Muscle layer of colon (tissue), 2 donors: Measurements from ENCODE around the gene WDR6.

Source experiments
- H3K27ac ChIP-seq: one replicate; pipeline ENCODE4 v1.7.0; 2013; ENCODE audit warnings: low read depth, mild to moderate bottlenecking, low read length, moderate library complexity
- H3K27me3 ChIP-seq, 2 donors: one replicate each; pipeline ENCODE4 v1.7.0; 2013; ENCODE audit warnings: low read length in 2 of 2, mild to moderate bottlenecking in 2 of 2; ENCODE audit not compliant: insufficient read depth in 2 of 2, control insufficient read depth in 1 of 2
- H3K36me3 ChIP-seq: one replicate; pipeline ENCODE4 v1.7.0; 2013; ENCODE audit warnings: mild to moderate bottlenecking, low read length; ENCODE audit not compliant: insufficient read depth
- H3K4me1 ChIP-seq: one replicate; pipeline ENCODE4 v1.7.0; 2013; ENCODE audit warnings: mild to moderate bottlenecking, low read length; ENCODE audit not compliant: insufficient read depth
- H3K4me3 ChIP-seq, 2 donors: one replicate each; pipeline ENCODE4 v1.7.0; 2013; ENCODE audit warnings: low read length in 2 of 2, low read depth in 1 of 2, mild to moderate bottlenecking in 1 of 2, moderate library complexity in 1 of 2
- H3K9ac ChIP-seq: one replicate; pipeline ENCODE4 v1.7.0; 2013; ENCODE audit warnings: low read length
- H3K9me3 ChIP-seq: one replicate; pipeline ENCODE4 v1.7.0; 2013; ENCODE audit warnings: mild to moderate bottlenecking, low read length
- donor health status: abdominal sarcoma.
- donor health status: Adenocarcinoma of cecum.

The WDR6 gene

DNA sequence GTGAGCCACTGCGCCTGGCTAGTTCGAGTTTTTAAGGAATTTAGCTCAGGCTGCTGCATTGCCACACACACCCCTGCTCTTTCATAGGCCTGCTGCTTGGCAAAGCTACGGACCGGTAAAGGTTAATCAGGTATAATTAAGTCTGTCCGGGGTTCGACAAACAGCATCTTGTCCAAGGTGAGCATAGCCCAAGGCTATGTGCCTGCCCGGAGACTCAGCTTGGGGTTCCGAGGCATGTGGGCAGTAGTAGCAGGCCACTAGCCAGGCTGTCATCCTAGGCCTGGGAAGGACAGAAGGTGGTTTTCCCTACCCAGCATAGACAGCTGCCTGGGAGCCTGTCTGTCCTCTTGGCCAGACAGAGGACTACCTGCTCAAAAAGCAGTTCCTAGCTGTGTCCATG is 10.6 kb upstream of the WDR6 start:
- Histone ChIP-seq H3K4me3 (no peak overlapping the region), H3K36me3 (no peaks in the 10 kb centered on the region), H3K27me3 (no peaks in the 10 kb centered on the region), H3K9ac (no peak overlapping the region), H3K9me3 (no peaks in the 10 kb centered on the region), H3K27ac (no peak overlapping the region), H3K4me1 (peaks cover 2% of the 10 kb centered on the region)

DNA sequence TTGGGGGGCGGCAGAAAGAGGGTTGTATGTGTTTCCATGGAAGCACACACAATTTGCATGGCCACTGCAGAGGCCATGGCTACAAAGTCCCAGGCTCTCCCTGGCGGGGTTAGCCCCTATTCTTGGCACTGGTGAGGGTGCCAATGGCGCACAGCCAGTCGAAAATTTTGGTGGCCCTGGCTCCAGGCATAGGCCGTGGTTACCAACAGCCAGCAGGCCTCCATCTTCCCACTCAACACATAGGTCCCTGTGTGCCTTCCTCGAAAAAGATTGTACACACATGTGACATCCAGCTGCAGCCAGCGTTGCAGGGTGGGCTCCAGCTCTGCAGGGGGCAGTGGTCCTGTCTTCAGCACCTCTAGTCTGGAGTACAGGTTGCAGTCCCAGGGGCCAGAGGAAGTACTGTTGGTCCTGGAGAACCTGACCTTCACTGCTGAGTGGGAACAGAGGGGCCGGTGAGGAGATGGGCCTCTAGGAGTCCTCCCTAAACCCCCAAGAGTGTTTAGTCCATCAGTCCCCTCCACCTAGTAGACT is 10.0 kb upstream of the WDR6 start:
- Histone ChIP-seq H3K4me1 (no peaks in the 10 kb centered on the region), H3K27ac (no peak overlapping the region), H3K9me3 (no peaks in the 10 kb centered on the region), H3K27me3 (no peaks in the 10 kb centered on the region), H3K9ac (no peak overlapping the region), H3K36me3 (no peaks in the 10 kb centered on the region), H3K4me3 (no peak overlapping the region)

DNA sequence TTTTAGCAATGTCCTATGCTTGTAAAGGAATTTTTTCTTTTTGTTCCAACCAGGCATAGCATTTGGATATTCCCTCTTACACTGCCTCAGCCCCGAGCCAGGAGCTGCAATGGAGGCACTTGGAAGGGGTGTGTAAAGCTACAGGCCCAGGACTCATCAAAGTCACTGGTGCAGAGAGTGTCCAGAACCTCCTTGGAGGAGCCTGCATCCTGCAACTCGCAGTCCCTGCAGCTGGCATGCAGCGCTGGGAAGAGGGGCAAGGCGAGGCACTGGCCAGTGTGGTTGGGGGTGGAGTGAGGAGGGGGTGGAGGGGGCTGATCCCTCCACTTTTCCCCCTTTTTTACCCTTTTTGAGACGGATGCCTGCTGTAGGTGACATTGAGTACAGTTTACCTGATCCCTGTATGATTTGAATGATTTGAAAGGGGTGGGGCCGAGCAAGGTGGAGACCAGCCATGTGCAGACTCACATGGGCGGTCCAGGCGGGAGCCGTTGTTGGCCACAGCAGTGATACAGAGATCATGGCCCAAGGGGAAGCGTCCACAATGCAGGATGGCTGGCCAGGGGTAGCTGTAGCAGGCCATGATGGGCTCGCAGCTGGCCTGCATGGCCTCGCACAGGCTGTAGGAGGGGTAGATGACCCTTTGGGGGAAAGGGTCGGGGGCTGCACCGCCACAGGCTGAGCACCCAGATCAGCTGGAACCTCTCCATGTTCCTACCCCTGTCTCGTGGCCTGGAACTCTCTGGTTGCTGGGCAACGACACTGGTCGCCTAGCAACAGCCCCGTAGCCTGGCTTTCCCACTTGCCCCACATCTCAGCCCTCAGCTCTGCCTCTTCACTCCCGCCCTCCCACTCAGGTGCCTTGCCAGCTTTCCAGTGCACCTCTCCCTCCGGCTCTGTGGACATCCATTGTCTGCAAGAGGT is 9.2 kb upstream of the WDR6 start:
- H3K27me3 ChIP-seq = no peaks in the 10 kb centered on the region
- no peak overlapping the region for H3K4me3 ChIP-seq
- no peaks in the 10 kb centered on the region for H3K4me1 ChIP-seq
- no peak overlapping the region for H3K9ac ChIP-seq
- no peak overlapping the region for H3K27ac ChIP-seq
- no peaks in the 10 kb centered on the region for H3K36me3 ChIP-seq
- H3K9me3 ChIP-seq = no peaks in the 10 kb centered on the region

DNA sequence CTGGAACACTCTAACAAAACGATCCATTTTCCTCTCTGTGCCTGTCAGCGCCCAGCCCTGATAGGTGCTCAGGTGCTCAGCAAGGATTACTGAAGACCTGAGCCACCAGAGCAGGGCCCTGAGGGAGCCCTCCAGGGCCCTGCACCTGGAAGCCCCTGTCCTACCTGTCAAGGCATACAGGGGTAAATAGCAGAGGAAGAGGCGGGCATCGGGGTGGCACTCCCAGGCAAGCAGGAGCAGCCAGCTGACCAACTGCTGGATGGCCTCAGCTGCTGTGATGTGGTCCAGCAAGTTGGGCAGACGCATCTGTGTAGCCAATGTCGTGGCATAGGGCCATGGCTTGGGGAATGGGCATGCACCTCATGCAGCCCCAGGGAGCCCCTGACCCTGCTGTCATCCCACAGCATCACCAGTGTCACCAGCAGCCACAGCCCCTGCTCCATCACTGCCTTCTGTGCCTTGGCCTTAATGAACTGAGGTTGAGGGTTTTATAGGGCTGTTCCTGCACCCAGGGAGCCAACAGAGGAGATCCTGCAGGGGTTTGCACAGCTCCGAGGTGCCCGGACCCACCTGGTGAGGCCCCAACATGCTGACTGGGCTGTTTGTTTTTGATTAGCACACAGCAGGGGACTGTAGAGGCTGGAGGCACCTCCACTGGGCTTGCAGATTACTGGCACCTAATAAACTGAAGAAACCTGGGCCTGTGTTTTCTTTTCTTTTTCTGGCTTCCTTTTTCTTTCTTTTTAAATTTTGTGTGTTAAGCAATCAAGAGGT is 7.9 kb upstream of the WDR6 start:
- H3K9ac ChIP-seq = no peak overlapping the region
- H3K4me1 ChIP-seq = no peaks in the 10 kb centered on the region
- no peaks in the 10 kb centered on the region for H3K9me3 ChIP-seq
- no peaks in the 10 kb centered on the region for H3K36me3 ChIP-seq
- no peak overlapping the region for H3K4me3 ChIP-seq
- no peaks in the 10 kb centered on the region for H3K27me3 ChIP-seq
- H3K27ac ChIP-seq = no peak overlapping the region

DNA sequence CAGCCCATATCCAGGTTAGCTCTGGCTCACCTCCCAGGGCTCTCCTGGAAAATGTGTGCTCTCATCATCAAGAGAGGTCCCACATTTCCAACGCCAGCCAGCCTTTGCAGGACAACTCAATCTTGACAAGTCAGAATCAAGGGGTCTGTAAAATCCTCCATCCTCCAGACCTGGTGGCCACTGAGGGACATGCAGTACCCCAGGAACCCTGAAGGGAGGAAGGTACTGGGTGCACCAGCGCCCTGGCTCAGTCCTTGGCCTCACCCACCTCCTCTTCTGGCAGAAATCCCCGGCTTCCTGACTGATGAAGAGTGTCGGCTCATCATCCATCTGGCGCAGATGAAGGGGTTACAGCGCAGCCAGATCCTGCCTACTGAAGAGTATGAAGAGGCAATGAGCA is 6.0 kb upstream of the WDR6 start:
- no peak overlapping the region for H3K9ac ChIP-seq
- H3K27me3 ChIP-seq = no peaks in the 10 kb centered on the region
- no peaks in the 10 kb centered on the region for H3K9me3 ChIP-seq
- peaks cover 1% of the 10 kb centered on the region for H3K4me1 ChIP-seq
- no peak overlapping the region for H3K4me3 ChIP-seq
- no peaks in the 10 kb centered on the region for H3K36me3 ChIP-seq
- H3K27ac ChIP-seq = no peak overlapping the region

DNA sequence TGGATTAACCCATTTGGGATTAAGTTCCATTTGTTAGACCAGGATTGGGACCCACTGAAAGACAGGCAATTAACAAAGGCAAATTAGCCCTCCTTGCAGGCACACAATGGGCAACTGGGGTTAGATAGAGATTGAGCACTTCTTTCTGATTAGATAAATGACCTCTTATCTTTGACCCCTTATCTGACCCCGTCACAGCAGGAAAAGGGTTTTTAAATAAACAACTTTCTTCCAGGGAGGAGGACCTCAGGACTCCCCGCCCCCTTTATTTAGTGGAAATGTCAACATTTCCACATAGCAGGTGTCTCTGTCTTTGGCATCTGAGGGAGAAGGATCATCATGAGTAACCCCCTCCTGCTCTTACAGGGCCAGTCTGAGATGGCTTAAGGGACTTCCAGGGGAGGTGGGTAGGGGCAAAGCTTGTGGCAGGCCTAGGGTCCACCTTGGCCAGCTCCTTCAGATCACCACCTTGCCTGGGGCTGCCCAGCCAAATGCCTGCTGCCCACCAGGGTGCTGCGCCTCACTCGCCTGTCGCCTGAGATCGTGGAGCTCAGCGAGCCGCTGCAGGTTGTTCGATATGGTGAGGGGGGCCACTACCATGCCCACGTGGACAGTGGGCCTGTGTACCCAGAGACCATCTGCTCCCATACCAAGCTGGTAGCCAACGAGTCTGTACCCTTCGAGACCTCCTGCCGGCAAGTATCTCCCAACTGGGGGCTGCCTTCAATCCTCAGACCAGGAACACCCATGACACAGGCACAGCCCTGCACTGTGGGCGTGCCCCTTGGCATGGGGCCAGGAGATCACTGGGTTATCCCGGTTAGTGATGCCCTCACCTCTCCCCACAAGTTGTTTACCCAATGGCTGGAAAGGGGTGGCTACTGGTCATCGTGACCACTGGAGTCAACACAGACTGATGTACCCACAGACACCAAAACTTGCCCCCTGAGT is 2.6 kb upstream of the WDR6 start:
- no peak overlapping the region for H3K9ac ChIP-seq
- H3K36me3 ChIP-seq = no peaks in the 10 kb centered on the region
- no peak overlapping the region for H3K4me3 ChIP-seq
- H3K4me1 ChIP-seq = peaks cover 14% of the 10 kb centered on the region
- no peak overlapping the region for H3K27ac ChIP-seq
- H3K9me3 ChIP-seq = no peaks in the 10 kb centered on the region
- no peaks in the 10 kb centered on the region for H3K27me3 ChIP-seq

DNA sequence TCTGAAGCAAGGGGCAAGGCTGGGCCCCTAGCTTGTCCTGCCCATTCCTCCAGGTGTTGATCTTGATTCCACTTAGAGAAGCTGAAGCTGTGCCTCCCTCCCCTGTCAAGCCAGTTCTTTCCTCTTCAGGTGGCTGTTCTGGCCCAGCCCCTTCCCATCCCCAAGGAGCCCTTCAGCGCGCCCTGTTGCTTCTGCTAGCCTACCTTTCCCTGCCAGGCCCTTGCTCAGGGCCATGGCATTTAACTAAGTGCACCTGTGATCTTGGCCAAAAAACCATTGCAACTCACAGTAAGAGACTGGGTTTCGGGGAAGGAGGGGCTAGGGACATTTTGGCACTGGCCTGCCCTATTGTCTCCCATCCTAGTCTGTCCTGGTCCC is 1.9 kb upstream of the WDR6 start:
- peaks cover 14% of the 10 kb centered on the region for H3K4me1 ChIP-seq
- no peak overlapping the region for H3K27ac ChIP-seq
- no peaks in the 10 kb centered on the region for H3K9me3 ChIP-seq
- no peaks in the 10 kb centered on the region for H3K27me3 ChIP-seq
- no peak overlapping the region for H3K4me3 ChIP-seq
- no peaks in the 10 kb centered on the region for H3K36me3 ChIP-seq
- no peak overlapping the region for H3K9ac ChIP-seq

DNA sequence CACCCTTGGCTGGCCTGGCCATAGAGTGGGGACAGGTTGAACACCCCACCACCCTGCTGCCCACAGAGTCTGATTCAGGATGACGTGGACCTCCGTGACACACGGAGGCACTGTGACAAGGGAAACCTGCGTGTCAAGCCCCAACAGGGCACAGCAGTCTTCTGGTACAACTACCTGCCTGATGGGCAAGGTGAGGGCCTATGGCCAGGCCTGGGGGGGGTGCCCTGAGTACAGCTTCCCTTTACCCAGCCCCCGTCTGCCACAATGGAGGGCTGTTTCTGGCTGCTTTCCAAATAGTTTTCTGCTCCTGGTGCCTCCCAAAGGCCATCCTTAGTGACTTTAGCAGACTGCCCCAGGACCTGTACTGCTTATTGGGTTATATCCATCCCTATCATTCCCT is 1.2 kb upstream of the WDR6 start:
- no peaks in the 10 kb centered on the region for H3K36me3 ChIP-seq
- H3K4me3 ChIP-seq = peak overlapping the region; percentile 60 to 92
- peak overlapping the region; percentile 99 for H3K27ac ChIP-seq
- no peak overlapping the region for H3K9ac ChIP-seq
- H3K4me1 ChIP-seq = peaks cover 14% of the 10 kb centered on the region
- H3K9me3 ChIP-seq = no peaks in the 10 kb centered on the region
- H3K27me3 ChIP-seq = no peaks in the 10 kb centered on the region

DNA sequence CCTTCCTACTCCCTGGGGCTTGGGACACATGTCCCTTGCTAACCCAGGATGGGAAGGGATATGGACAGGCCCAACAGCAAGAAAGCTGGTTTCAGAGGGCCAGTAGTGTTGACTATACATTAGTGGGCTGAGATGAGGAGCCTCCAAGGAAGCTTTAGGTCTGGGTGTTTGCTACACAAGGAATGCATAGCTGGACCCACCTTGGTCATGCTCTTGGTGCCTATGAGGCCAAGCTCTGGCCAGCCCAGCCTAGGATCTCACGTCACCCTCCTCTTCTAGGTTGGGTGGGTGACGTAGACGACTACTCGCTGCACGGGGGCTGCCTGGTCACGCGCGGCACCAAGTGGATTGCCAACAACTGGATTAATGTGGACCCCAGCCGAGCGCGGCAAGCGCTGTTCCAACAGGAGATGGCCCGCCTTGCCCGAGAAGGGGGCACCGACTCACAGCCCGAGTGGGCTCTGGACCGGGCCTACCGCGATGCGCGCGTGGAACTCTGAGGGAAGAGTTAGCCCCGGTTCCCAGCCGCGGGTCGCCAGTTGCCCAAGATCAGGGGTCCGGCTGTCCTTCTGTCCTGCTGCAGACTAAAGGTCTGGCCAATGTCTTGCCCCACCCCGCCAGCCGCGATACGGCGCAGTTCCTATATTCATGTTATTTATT is 653 bp upstream of the WDR6 start:
- Histone ChIP-seq H3K36me3 (no peaks in the 10 kb centered on the region), H3K4me3 (peak overlapping the region; percentile 60 to 92), H3K27ac (peak overlapping the region; percentile 99), H3K4me1 (peaks cover 14% of the 10 kb centered on the region), H3K27me3 (no peaks in the 10 kb centered on the region), H3K9me3 (no peaks in the 10 kb centered on the region), H3K9ac (peak overlapping the region; percentile 66)

DNA sequence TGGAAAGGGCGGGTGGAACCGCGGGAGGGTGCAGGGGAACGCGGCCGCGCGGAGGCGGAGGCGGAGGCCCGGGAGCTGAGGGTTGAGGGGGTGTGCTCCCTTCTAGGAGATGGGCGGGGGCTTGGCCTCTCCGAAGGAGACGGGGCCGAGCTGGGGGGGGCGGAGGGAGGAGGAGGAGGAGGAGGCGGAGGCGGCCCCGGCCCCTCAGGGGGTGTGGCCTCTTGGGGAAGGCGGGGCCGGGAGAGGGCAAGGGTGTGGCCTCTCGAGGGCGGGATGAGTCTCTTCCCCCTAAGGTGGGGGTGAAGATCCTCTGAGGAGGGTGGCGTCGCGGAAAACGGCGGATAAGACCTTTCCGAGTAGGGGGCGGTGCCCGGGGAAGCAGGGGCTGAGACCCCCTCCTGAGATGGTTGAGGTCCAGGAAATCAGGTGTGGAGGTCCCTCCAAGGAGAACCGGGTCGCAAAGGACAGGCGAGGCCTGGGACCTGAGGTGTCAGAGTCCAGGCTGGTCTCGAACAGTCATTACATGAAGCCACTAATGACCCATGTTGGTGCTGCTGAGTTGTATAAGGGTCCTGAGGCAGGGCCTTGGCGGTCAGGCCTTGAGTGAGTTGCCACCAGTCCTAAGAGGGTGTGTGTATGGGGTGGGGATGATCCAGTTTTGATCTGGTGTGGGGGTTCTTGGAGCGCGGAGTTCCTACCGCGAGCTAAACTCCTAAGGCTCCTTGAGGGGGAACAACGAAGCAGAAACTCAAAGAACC is 759 bp downstream of the WDR6 start:
- Histone ChIP-seq H3K27me3 (no peaks in the 10 kb centered on the region), H3K4me3 (peak overlapping the region; percentile 60 to 92), H3K4me1 (peaks cover 14% of the 10 kb centered on the region), H3K9me3 (no peaks in the 10 kb centered on the region), H3K36me3 (no peaks in the 10 kb centered on the region), H3K9ac (peak overlapping the region; percentile 90), H3K27ac (peak overlapping the region; percentile 99)
